Choroid plexus epithelial cell (primary cell): ENCODE measurements around the gene APRT.
"Not testable (repeated sequence)": the region's sequence is repeated elsewhere in the genome, so short reads cannot be mapped to it uniquely, and the experiment has no call there.

Experiments used
- DNase-seq: peaks from one replicate; pipeline ENCODE4 v3.0.0-alpha.2; 2010; ENCODE audit warnings: low read depth
- H3K4me3 ChIP-seq: 2 replicates; pipeline ENCODE4 v1.5.1; 2011; ENCODE audit warnings: low read depth, mild to moderate bottlenecking, control low read depth, low read length, moderate library complexity
- CTCF ChIP-seq: conservative IDR thresholded peaks from 2 replicates; pipeline ENCODE4 v1.5.1; 2011; ENCODE audit warnings: low read depth, mild to moderate bottlenecking, control low read depth, inconsistent platforms, low read length, moderate library complexity

The APRT gene

GRCh38 chr16:88777471-88778270 lies 34.1 kb downstream of the APRT start:
- H3K4me3 ChIP-seq = no peak overlapping the region
- no peak for TF ChIP-seq CTCF
- no peak for DNase-seq

- DNase-seq = no peak
- no peak for TF ChIP-seq CTCF
- H3K4me3 ChIP-seq = no peak overlapping the region
Measured at GRCh38 chr16:88775825-88776224, 35.9 kb downstream of the APRT start.

GRCh38 chr16:88774544-88775393 lies 37.0 kb downstream of the APRT start:
- no peak for DNase-seq
- TF ChIP-seq CTCF = no peak
- no peak overlapping the region for H3K4me3 ChIP-seq

GRCh38 chr16:88773812-88774291 lies 37.9 kb downstream of the APRT start:
- H3K4me3 ChIP-seq = no peak overlapping the region
- no peak for TF ChIP-seq CTCF
- DNase-seq = peak; percentile 43

GRCh38 chr16:88772871-88773811 lies 38.6 kb downstream of the APRT start:
- DNase-seq = peak; percentile 94
- no peak for TF ChIP-seq CTCF
- no peak overlapping the region for H3K4me3 ChIP-seq

GRCh38 chr16:88771781-88772180 lies 39.9 kb downstream of the APRT start:
- not testable (repeated sequence) for DNase-seq, H3K4me3 ChIP-seq
